Astrocyte (in vitro differentiated cells and primary cell): Measurements from ENCODE around the gene LY9. TPM values are rescaled to one million over a fixed set of nuclear protein-coding genes. Genes with fewer than 3 reads are reported as not detected.

Experiments
- DNase-seq: peaks from one replicate; pipeline ENCODE4 v3.0.0-alpha.2; 2010; ENCODE audit warnings: low read depth
- FAIRE-seq: peaks from 2 replicates; lab custom pipeline; 2011; peaks lifted over from hg19 to GRCh38; lab: Jason Lieb, UNC
- H2AFZ ChIP-seq: 2 replicates; pipeline ENCODE4 v1.6.0; 2012; ENCODE audit warnings: low read depth, low read length, inconsistent platforms
- H3K27ac ChIP-seq: 2 replicates; pipeline ENCODE4 v1.5.1; 2011; ENCODE audit warnings: low read depth, low read length, inconsistent platforms
- H3K27me3 ChIP-seq: 2 replicates; pipeline ENCODE4 v1.6.0; 2011; ENCODE audit warnings: low read length, inconsistent platforms; ENCODE audit not compliant: insufficient read depth
- H3K36me3 ChIP-seq: 2 replicates; pipeline ENCODE4 v1.5.1; 2011; ENCODE audit warnings: low read length, inconsistent platforms; ENCODE audit not compliant: insufficient read depth
- H3K4me1 ChIP-seq: 2 replicates; pipeline ENCODE4 v1.5.1; 2011; ENCODE audit warnings: low read length, inconsistent platforms; ENCODE audit not compliant: insufficient read depth
- H3K4me2 ChIP-seq: 2 replicates; pipeline ENCODE4 v1.6.0; 2012; ENCODE audit warnings: low read length, inconsistent platforms
- H3K4me3 ChIP-seq: 2 replicates; pipeline ENCODE4 v1.5.1; 2011; ENCODE audit warnings: low read depth, mild to moderate bottlenecking, low read length, inconsistent platforms; ENCODE audit not compliant: insufficient read depth
- H3K79me2 ChIP-seq: 2 replicates; pipeline ENCODE4 v1.6.0; 2012; ENCODE audit warnings: mild to moderate bottlenecking, low read length, inconsistent platforms; ENCODE audit not compliant: insufficient read depth
- H3K9ac ChIP-seq: 2 replicates; pipeline ENCODE4 v1.6.0; 2012; ENCODE audit warnings: mild to moderate bottlenecking, low read length, inconsistent platforms
- H3K9me3 ChIP-seq: 2 replicates; pipeline ENCODE4 v1.5.1; 2012; ENCODE audit warnings: low read depth, mild to moderate bottlenecking, low read length, inconsistent platforms; ENCODE audit not compliant: insufficient read depth
- H4K20me1 ChIP-seq: 2 replicates; pipeline ENCODE4 v1.6.0; 2012; ENCODE audit warnings: low read length, inconsistent platforms; ENCODE audit not compliant: insufficient read depth
- H3K27ac Mint-ChIP-seq: one replicate; pipeline ENCODE4 v1.8.0; 2021; ENCODE audit warnings: mild to moderate bottlenecking, mixed read lengths; ENCODE audit not compliant: unreplicated experiment
- H3K27me3 Mint-ChIP-seq: one replicate; pipeline ENCODE4 v1.8.0; 2021; ENCODE audit warnings: low read depth, mixed read lengths; ENCODE audit not compliant: unreplicated experiment
- H3K36me3 Mint-ChIP-seq: one replicate; pipeline ENCODE4 v1.8.0; 2021; ENCODE audit warnings: low read depth, mixed read lengths; ENCODE audit not compliant: unreplicated experiment
- H3K4me1 Mint-ChIP-seq: one replicate; pipeline ENCODE4 v1.8.0; 2021; ENCODE audit warnings: low read depth, mixed read lengths; ENCODE audit not compliant: unreplicated experiment
- H3K4me3 Mint-ChIP-seq: one replicate; pipeline ENCODE4 v1.8.0; 2021; ENCODE audit warnings: mild to moderate bottlenecking, moderate library complexity, mixed read lengths; ENCODE audit not compliant: unreplicated experiment
- H3K9me3 Mint-ChIP-seq: one replicate; pipeline ENCODE4 v1.8.0; 2021; ENCODE audit warnings: mild to moderate bottlenecking, mixed read lengths; ENCODE audit not compliant: unreplicated experiment
- EZH2 ChIP-seq: IDR thresholded peaks from 2 replicates; pipeline ENCODE4 v1.6.1; 2012; ENCODE audit warnings: mild to moderate bottlenecking, low read length, inconsistent platforms; ENCODE audit not compliant: insufficient read depth
- total RNA-seq: library from RNA; stranded (reverse); gene quantifications from 2 replicates; pipeline ENCODE4 v1.2.1, GENCODE V29; 2021
- TF ChIP-seq, protein P1 (sequence below): IDR thresholded peaks from 2 replicates; pipeline ENCODE4 v1.5.1; 2011; ENCODE audit warnings: low read depth, mild to moderate bottlenecking, inconsistent platforms, low read length, moderate library complexity; ENCODE audit not compliant: insufficient read depth

LY9 gene
- total RNA-seq, 1 donor from 2014 or later: not detected

DNA sequence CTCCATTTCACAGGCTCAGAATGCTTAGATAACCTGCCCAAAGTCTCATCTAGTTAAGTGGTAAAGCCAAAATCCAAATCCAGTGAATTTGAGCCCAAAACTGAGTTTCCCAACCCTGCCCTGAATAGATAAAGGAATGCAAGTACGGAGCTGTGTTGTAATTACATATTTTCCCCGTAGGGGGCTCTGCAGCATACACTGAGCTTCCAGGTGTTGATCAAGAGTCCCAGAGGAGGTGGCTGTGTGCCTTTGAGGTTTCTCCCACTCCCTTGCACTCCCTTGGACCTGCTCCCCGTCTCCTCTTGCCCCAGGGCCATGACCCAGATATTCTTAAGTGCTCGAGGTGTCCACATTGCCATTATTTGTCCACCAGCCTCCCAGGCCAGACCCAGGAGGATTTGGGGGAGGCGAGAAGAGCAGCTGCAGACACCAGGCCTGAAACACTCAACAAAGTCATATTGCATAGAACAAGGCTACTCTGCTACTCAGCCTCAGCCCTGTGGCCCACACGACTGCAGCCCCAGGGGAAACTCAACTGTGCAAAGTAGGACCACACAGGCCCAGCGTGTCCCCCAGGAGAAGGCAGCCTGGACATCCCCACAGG, 18.4 kb upstream of the LY9 start:
- peaks cover 3% of the 10 kb centered on the region for H3K9me3 Mint-ChIP-seq
- Histone ChIP-seq H3K4me1 (no peaks in the 10 kb centered on the region), H3K4me3 (no peak overlapping the region), H4K20me1 (no peaks in the 10 kb centered on the region), H3K27me3 (no peaks in the 10 kb centered on the region), H3K4me2 (no peak overlapping the region), H3K36me3 (no peaks in the 10 kb centered on the region), H3K9ac (no peak overlapping the region), H3K27ac (no peak overlapping the region), H3K79me2 (no peaks in the 10 kb centered on the region), H2AFZ (no peak overlapping the region), H3K9me3 (no peaks in the 10 kb centered on the region)
- no peak overlapping the region for H3K27ac Mint-ChIP-seq
- no peak for TF ChIP-seq EZH2
- TF ChIP-seq, protein P1, sequence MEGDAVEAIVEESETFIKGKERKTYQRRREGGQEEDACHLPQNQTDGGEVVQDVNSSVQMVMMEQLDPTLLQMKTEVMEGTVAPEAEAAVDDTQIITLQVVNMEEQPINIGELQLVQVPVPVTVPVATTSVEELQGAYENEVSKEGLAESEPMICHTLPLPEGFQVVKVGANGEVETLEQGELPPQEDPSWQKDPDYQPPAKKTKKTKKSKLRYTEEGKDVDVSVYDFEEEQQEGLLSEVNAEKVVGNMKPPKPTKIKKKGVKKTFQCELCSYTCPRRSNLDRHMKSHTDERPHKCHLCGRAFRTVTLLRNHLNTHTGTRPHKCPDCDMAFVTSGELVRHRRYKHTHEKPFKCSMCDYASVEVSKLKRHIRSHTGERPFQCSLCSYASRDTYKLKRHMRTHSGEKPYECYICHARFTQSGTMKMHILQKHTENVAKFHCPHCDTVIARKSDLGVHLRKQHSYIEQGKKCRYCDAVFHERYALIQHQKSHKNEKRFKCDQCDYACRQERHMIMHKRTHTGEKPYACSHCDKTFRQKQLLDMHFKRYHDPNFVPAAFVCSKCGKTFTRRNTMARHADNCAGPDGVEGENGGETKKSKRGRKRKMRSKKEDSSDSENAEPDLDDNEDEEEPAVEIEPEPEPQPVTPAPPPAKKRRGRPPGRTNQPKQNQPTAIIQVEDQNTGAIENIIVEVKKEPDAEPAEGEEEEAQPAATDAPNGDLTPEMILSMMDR: peak; percentile 11
- FAIRE-seq (no peak), DNase-seq (no peak)
- no peak overlapping the region for H3K4me3 Mint-ChIP-seq
- H3K27me3 Mint-ChIP-seq: peaks cover 3% of the 10 kb centered on the region
- no peaks in the 10 kb centered on the region for H3K36me3 Mint-ChIP-seq
- peaks cover 7% of the 10 kb centered on the region for H3K4me1 Mint-ChIP-seq

GRCh38 chr1:160778976-160779375, 17.0 kb upstream of the LY9 start:
- Mint-ChIP-seq H3K4me1 (peaks cover 7% of the 10 kb centered on the region), H3K36me3 (no peaks in the 10 kb centered on the region), H3K27ac (no peak overlapping the region), H3K4me3 (no peak overlapping the region), H3K9me3 (peaks cover 3% of the 10 kb centered on the region), H3K27me3 (peaks cover 3% of the 10 kb centered on the region)
- Histone ChIP-seq H3K4me3 (no peak overlapping the region), H3K36me3 (no peaks in the 10 kb centered on the region), H3K9me3 (no peaks in the 10 kb centered on the region), H2AFZ (no peak overlapping the region), H3K27me3 (no peaks in the 10 kb centered on the region), H3K27ac (no peak overlapping the region), H3K9ac (no peak overlapping the region), H4K20me1 (no peaks in the 10 kb centered on the region), H3K4me2 (no peak overlapping the region), H3K79me2 (no peaks in the 10 kb centered on the region), H3K4me1 (no peaks in the 10 kb centered on the region)
- TF ChIP-seq EZH2: no peak
- TF ChIP-seq, protein P1: no peak
- no peak for FAIRE-seq
- no peak for DNase-seq

DNA sequence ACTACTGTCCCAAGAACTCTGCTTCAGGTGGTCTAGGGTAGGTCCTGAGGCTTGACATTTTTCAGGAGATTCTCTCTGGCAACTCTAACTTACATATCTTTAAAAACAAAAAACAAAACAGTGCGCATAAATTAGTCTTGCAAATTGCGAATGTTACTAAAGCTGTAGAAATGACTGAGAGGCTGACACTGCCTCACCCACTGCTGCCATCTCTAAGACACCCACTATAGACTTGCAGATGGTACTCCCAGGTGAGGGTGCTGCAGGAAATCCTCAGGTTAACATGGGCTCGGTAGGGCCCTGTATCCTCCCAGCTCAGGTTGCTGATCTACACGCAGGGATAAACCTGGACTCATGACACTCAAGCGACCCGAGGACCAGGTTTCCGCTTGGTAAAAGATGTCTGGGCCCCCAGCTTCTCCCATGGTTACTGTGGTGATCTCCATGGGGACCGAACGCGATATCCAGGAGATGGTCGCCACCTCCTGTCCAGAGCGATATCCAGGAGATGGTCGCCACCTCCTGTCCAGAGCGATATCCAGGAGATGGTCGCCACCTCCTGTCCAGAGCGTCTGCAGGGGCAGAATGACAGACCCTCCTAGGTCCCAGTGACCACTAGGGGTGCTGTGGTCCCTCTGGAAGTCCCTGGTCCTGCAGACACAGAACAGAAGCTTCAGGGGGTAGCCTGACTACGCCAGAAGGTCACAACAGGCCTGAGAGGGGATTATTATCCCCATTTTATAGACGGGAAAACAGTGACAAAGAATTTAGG, 16.2 kb upstream of the LY9 start:
- FAIRE-seq (no peak), DNase-seq (no peak)
- peaks cover 4% of the 10 kb centered on the region for H3K4me1 Mint-ChIP-seq
- peaks cover 3% of the 10 kb centered on the region for H3K9me3 Mint-ChIP-seq
- no peak for TF ChIP-seq EZH2
- TF ChIP-seq, protein P1: no peak
- H3K27me3 Mint-ChIP-seq: peaks cover 3% of the 10 kb centered on the region
- Histone ChIP-seq H3K4me2 (no peak overlapping the region), H3K9ac (no peak overlapping the region), H3K4me1 (no peaks in the 10 kb centered on the region), H3K79me2 (no peaks in the 10 kb centered on the region), H4K20me1 (no peaks in the 10 kb centered on the region), H3K27me3 (no peaks in the 10 kb centered on the region), H3K4me3 (no peak overlapping the region), H2AFZ (no peak overlapping the region), H3K9me3 (no peaks in the 10 kb centered on the region), H3K36me3 (no peaks in the 10 kb centered on the region), H3K27ac (no peak overlapping the region)
- no peak overlapping the region for H3K27ac Mint-ChIP-seq
- no peaks in the 10 kb centered on the region for H3K36me3 Mint-ChIP-seq
- H3K4me3 Mint-ChIP-seq: no peak overlapping the region
